PC-9 (cell line): ENCODE measurements around the gene NDUFS2. TPM values are rescaled to one million over a fixed set of nuclear protein-coding genes. Genes with fewer than 3 reads are reported as not detected.
"Not testable (repeated sequence)": the region's sequence is repeated elsewhere in the genome, so short reads cannot be mapped to it uniquely, and the experiment has no call there.

Experiments
- BruUV-seq: library from RNA; stranded (reverse); fragments of 400-500 nt; replicated peaks from 2 replicates; lab custom pipeline; 2021; lab: Mats Ljungman, UMichigan
- CTCF ChIA-PET: fragments of 300-600 bp; sonication (Branson Sonifier 250); formaldehyde crosslinking; loops from one replicate; lab custom pipeline; 2022; ENCODE audit warnings: antibody characterized with exemption; lab: Charles Lee
- POLR2A ChIA-PET: fragments of 300-600 bp; sonication (Branson Sonifier 250); formaldehyde crosslinking; loops from one replicate; lab custom pipeline; 2022; ENCODE audit warnings: antibody characterized with exemption; ENCODE audit not compliant: unreplicated experiment; lab: Charles Lee
- DNase-seq, 2 experiments: peaks; one replicate each; pipeline versions ENCODE4 v3.0.0 to v3.0.0-alpha.2; 2015 to 2022; ENCODE audit warnings: mixed read lengths in 1 of 2
- H2AFZ ChIP-seq: fragments of 200-600 bp; sonication (generic); 2 replicates; pipeline ENCODE4 v1.8.1; 2017; ENCODE audit warnings: antibody characterized with exemption
- H3F3A ChIP-seq: fragments of 200-600 bp; sonication (generic); 2 replicates; pipeline ENCODE4 v1.8.1; 2017; ENCODE audit warnings: antibody characterized with exemption, mild to moderate bottlenecking, low read depth; ENCODE audit not compliant: insufficient read depth
- H3K27ac ChIP-seq: fragments of 200-600 bp; sonication (generic); 2 replicates; pipeline ENCODE4 v1.6.1; 2016; ENCODE audit warnings: mixed run types
- H3K27me3 ChIP-seq: fragments of 200-600 bp; sonication (generic); 2 replicates; pipeline ENCODE4 v1.6.1; 2016; ENCODE audit warnings: low read depth, mixed run types; ENCODE audit not compliant: insufficient read depth
- H3K36me3 ChIP-seq: fragments of 200-600 bp; sonication (generic); 2 replicates; pipeline ENCODE4 v1.6.1; 2016; ENCODE audit warnings: low read depth, mixed run types
- H3K4me1 ChIP-seq: fragments of 200-600 bp; sonication (generic); replicated peaks from 2 replicates; pipeline ENCODE4 v1.6.1; 2016; ENCODE audit warnings: mixed run types; ENCODE audit not compliant: insufficient read depth
- H3K4me2 ChIP-seq: fragments of 200-600 bp; sonication (generic); 2 replicates; pipeline ENCODE4 v1.6.1; 2017; ENCODE audit warnings: mixed run types
- H3K4me3 ChIP-seq: fragments of 200-600 bp; sonication (generic); 2 replicates; pipeline ENCODE4 v1.6.1; 2016; ENCODE audit warnings: mixed run types
- H3K79me2 ChIP-seq: fragments of 200-600 bp; sonication (generic); 2 replicates; pipeline ENCODE4 v1.6.1; 2017; ENCODE audit warnings: low read depth, mixed run types
- H3K9me2 ChIP-seq: fragments of 200-600 bp; sonication (generic); 2 replicates; pipeline ENCODE4 v1.8.1; 2017; ENCODE audit warnings: mild to moderate bottlenecking; ENCODE audit not compliant: insufficient read depth
- H3K9me3 ChIP-seq: fragments of 200-600 bp; sonication (generic); 2 replicates; pipeline ENCODE4 v1.8.1; 2016; ENCODE audit warnings: low read depth; ENCODE audit not compliant: insufficient read depth
- H4K20me1 ChIP-seq: fragments of 200-600 bp; sonication (generic); 2 replicates; pipeline ENCODE4 v1.8.1; 2017; ENCODE audit not compliant: insufficient read depth
- CTCF ChIP-seq: fragments of 200-600 bp; sonication (generic); conservative IDR thresholded peaks from 2 replicates; pipeline ENCODE4 v1.6.1; 2017; ENCODE audit warnings: mixed run types, antibody characterized with exemption, mild to moderate bottlenecking, moderate library complexity
- EZH2 ChIP-seq: fragments of 200-600 bp; sonication (generic); IDR thresholded peaks from 2 replicates; pipeline ENCODE4 v1.8.0; 2017; ENCODE audit warnings: antibody characterized with exemption, low read depth
- intact Hi-C: fragments of 100-400 bp; cut with micrococcal nuclease; formaldehyde crosslinking; loops from one replicate; pipeline ENCODE4 v1.10.0; 2022; ENCODE audit not compliant: unreplicated experiment
- total RNA-seq: library from RNA; stranded (reverse); gene quantifications from 2 replicates; pipeline ENCODE4 v1.2.3, GENCODE V29; 2021

NDUFS2 gene
- total RNA-seq, 1 experiment from 2014 or later, result 99.5 TPM

- Histone ChIP-seq H3F3A (peaks cover 5% of the 10 kb centered on the region; the same call in 1 of the 2 replicates), H3K4me1 (no peaks in the 10 kb centered on the region), H3K9me2 (no peaks in the 10 kb centered on the region), H3K27ac (no peak overlapping the region), H3K79me2 (no peaks in the 10 kb centered on the region), H3K36me3 (no peaks in the 10 kb centered on the region), H3K4me2 (no peak overlapping the region), H3K9me3 (no peaks in the 10 kb centered on the region), H2AFZ (no peak overlapping the region), H3K4me3 (no peak overlapping the region), H3K27me3 (no peaks in the 10 kb centered on the region), H4K20me1 (no peaks in the 10 kb centered on the region)
- POLR2A ChIA-PET, result no interaction called here
- no peak for DNase-seq
- intact Hi-C loops, result no loop called here
- TF ChIP-seq EZH2, result no peak
- no peak for TF ChIP-seq CTCF
- CTCF ChIA-PET, result no interaction called here
- no TSS peak for BruUV-seq
Observed at GRCh38 chr1:161242313-161242712, 40.1 kb downstream of the NDUFS2 start.

- DNase-seq, result no peak
- ChIA-PET CTCF (no interaction called here), POLR2A (no interaction called here)
- H3K27me3 ChIP-seq, result no peaks in the 10 kb centered on the region
- no peaks in the 10 kb centered on the region for H3K36me3 ChIP-seq
- H3K9me3 ChIP-seq, result no peaks in the 10 kb centered on the region
- intact Hi-C loops, result no loop called here
- TF ChIP-seq EZH2, result no peak
- TF ChIP-seq CTCF, result no peak
- peaks cover 5% of the 10 kb centered on the region; the same call in 1 of the 2 replicates for H3F3A ChIP-seq
- no peak overlapping the region for H3K27ac ChIP-seq
- no peaks in the 10 kb centered on the region for H4K20me1 ChIP-seq
- no peaks in the 10 kb centered on the region for H3K9me2 ChIP-seq
- H3K4me1 ChIP-seq, result no peaks in the 10 kb centered on the region
- no peak overlapping the region for H3K4me3 ChIP-seq
- no TSS peak for BruUV-seq
- no peak overlapping the region for H2AFZ ChIP-seq
- H3K79me2 ChIP-seq, result no peaks in the 10 kb centered on the region
- no peak overlapping the region for H3K4me2 ChIP-seq
Observed at GRCh38 chr1:161244888-161245287, 42.7 kb downstream of the NDUFS2 start.

- H3K9me3 ChIP-seq, H3K9me2 ChIP-seq, H3K4me2 ChIP-seq, H2AFZ ChIP-seq, H3F3A ChIP-seq, H4K20me1 ChIP-seq, H3K36me3 ChIP-seq, DNase-seq, H3K4me1 ChIP-seq, intact Hi-C loops, H3K27me3 ChIP-seq, H3K4me3 ChIP-seq, H3K27ac ChIP-seq, BruUV-seq, H3K79me2 ChIP-seq, CTCF ChIA-PET: not testable (repeated sequence)
- POLR2A ChIA-PET, result interaction anchor here (0.6 kb wide), 1 partner anchor 41 kb away, joined by 3 read pairs; no protein-coding TSS in a partner anchor
Observed at GRCh38 chr1:161250100-161250499, 47.9 kb downstream of the NDUFS2 start.

- Histone ChIP-seq H3K4me2 (no peak overlapping the region), H3K36me3 (no peaks in the 10 kb centered on the region), H3K79me2 (no peaks in the 10 kb centered on the region), H3F3A (no peaks in the 10 kb centered on the region), H2AFZ (no peak overlapping the region), H3K27ac (no peak overlapping the region), H3K4me1 (no peaks in the 10 kb centered on the region), H4K20me1 (no peaks in the 10 kb centered on the region), H3K9me2 (no peaks in the 10 kb centered on the region), H3K9me3 (no peaks in the 10 kb centered on the region), H3K27me3 (no peaks in the 10 kb centered on the region), H3K4me3 (no peak overlapping the region)
- POLR2A ChIA-PET, result interaction anchor here (0.6 kb wide), 1 partner anchor 42 kb away, joined by 3 read pairs; no protein-coding TSS in a partner anchor
- DNase-seq, result no peak
- no TSS peak for BruUV-seq
- no peak for TF ChIP-seq CTCF
- no peak for TF ChIP-seq EZH2
- CTCF ChIA-PET, result no interaction called here
- intact Hi-C loops, result no loop called here
Observed at GRCh38 chr1:161250829-161251228, 48.7 kb downstream of the NDUFS2 start.
